Hepatocyte (in vitro differentiated cells): ENCODE measurements around the gene FBLN1. TPM values are rescaled to one million over a fixed set of nuclear protein-coding genes. Genes with fewer than 3 reads are reported as not detected.

Experiments
- DNase-seq: peaks from one replicate; pipeline ENCODE4 v3.0.0-alpha.2; 2016; ENCODE audit warnings: low spot score
- H2AFZ ChIP-seq: fragments of 200-600 bp; sonication (generic); 2 replicates; pipeline ENCODE4 v1.6.0; 2016; ENCODE audit warnings: antibody characterized with exemption, mild to moderate bottlenecking
- H3K27ac ChIP-seq: fragments of 200-600 bp; sonication (generic); 2 replicates; pipeline ENCODE4 v1.5.1; 2016; ENCODE audit warnings: mild to moderate bottlenecking
- H3K27me3 ChIP-seq: fragments of 200-600 bp; sonication (generic); 2 replicates; pipeline ENCODE4 v1.6.1; 2016
- H3K36me3 ChIP-seq: fragments of 200-600 bp; sonication (generic); replicated peaks from 2 replicates; pipeline ENCODE4 v1.5.1; 2016; ENCODE audit warnings: low read depth; ENCODE audit not compliant: insufficient read depth
- H3K4me1 ChIP-seq: fragments of 200-600 bp; sonication (generic); 2 replicates; pipeline ENCODE4 v1.5.1; 2016; ENCODE audit warnings: mild to moderate bottlenecking, moderate library complexity; ENCODE audit not compliant: insufficient read depth
- H3K4me2 ChIP-seq: fragments of 200-600 bp; sonication (generic); 2 replicates; pipeline ENCODE4 v1.6.0; 2016
- H3K4me3 ChIP-seq: fragments of 200-600 bp; sonication (generic); 2 replicates; pipeline ENCODE4 v1.5.1; 2016; ENCODE audit warnings: mild to moderate bottlenecking
- H3K79me2 ChIP-seq: fragments of 200-600 bp; sonication (generic); 2 replicates; pipeline ENCODE4 v1.6.0; 2017; ENCODE audit warnings: mild to moderate bottlenecking
- H3K9me2 ChIP-seq: fragments of 200-600 bp; sonication (generic); replicated peaks from 2 replicates; pipeline ENCODE4 v1.6.0; 2017; ENCODE audit warnings: mild to moderate bottlenecking; ENCODE audit not compliant: insufficient read depth
- H3K9me3 ChIP-seq: fragments of 200-600 bp; sonication (generic); 2 replicates; pipeline ENCODE4 v1.5.1; 2016; ENCODE audit warnings: low read depth, mild to moderate bottlenecking
- H4K20me1 ChIP-seq: fragments of 200-600 bp; sonication (generic); 2 replicates; pipeline ENCODE4 v1.6.0; 2016; ENCODE audit warnings: mild to moderate bottlenecking; ENCODE audit not compliant: insufficient read depth, poor library complexity, severe bottlenecking
- CTCF ChIP-seq: fragments of 200-600 bp; sonication (generic); IDR thresholded peaks from 2 replicates; pipeline ENCODE4 v1.5.1; 2016; ENCODE audit warnings: antibody characterized with exemption, mild to moderate bottlenecking; ENCODE audit not compliant: poor library complexity
- EZH2 ChIP-seq: fragments of 200-600 bp; sonication (generic); IDR thresholded peaks from 2 replicates; pipeline ENCODE4 v1.6.1; 2016; ENCODE audit warnings: antibody characterized with exemption, mild to moderate bottlenecking, borderline replicate concordance
- EZH2phosphoT487 ChIP-seq: fragments of 200-600 bp; sonication (generic); IDR thresholded peaks from one replicate; pipeline ENCODE4 v1.6.1; 2018; ENCODE audit warnings: antibody characterized with exemption, mild to moderate bottlenecking, low read depth, moderate library complexity; ENCODE audit not compliant: unreplicated experiment, severe bottlenecking
- WGBS: methylation state at CpG from one replicate; pipeline ENCODE4 v1.1.6; 2016; ENCODE audit warnings: low lambda C conversion rate; ENCODE audit errors: missing lambda C conversion rate; 5-methylcytosine and 5-hydroxymethylcytosine counted together
- polyA plus RNA-seq: library from polyadenylated mRNA; unstranded; fragments of >200 nt; fragmentation: Nextera tagmentation; extraction: Ambion mirVana; gene quantifications from 2 replicates; pipeline ENCODE4 v1.2.1, GENCODE V29; 2016
- total RNA-seq: library from RNA; depleted of rRNA; stranded (reverse); fragments of >200 nt; gene quantifications from 2 replicates; pipeline ENCODE4 v1.2.3, GENCODE V29; 2014

FBLN1 gene
- total and polyA plus RNA-seq, 2 experiments from 2014 or later: 201 to 669 TPM

DNA sequence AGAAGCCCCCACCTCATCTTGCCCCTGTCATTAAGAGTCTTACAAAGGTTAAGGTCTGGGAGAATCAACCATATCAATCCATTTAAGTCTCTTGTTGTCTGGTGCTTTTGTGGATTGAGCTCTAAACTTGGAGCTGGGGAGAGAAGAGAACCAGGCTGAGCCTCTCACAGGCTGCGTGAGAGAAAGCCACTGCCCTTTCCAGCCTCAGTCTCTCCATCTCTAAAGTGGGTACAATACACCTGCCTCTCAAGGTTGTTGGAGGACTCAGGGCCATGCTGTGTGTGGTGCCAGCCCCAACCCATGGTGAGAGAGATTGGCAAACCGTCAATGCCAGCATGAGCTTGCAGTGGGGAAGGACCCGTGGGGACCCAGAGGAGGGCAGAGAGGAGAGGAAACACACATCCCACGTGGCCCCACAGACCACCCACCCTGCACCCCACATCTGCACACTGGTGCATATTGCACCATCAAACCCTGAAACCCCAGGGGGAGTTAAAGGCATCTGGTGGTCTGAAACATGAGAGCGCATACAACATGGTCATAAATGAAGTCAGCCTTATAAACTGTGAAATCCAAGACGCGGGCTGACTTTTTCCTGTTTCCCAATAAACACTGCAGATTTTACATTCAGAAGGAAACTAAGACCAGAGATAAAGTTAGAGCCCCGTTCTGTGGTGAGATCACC, 27.5 kb upstream of the FBLN1 start:
- H3K4me2 ChIP-seq: peak overlapping the region; percentile 44
- H3K36me3 ChIP-seq: no peaks in the 10 kb centered on the region
- 46% methylated on average over 7 of the region's 8 CpGs for WGBS
- peaks cover 38% of the 10 kb centered on the region for H3K4me1 ChIP-seq
- peak overlapping the region; percentile 79 for H3K27ac ChIP-seq
- H3K4me3 ChIP-seq: no peak overlapping the region
- H3K27me3 ChIP-seq: no peaks in the 10 kb centered on the region
- no peak overlapping the region for H2AFZ ChIP-seq
- TF ChIP-seq EZH2 (no peak), CTCF (no peak), EZH2phosphoT487 (no peak)
- H3K79me2 ChIP-seq: no peaks in the 10 kb centered on the region
- H3K9me3 ChIP-seq: no peaks in the 10 kb centered on the region
- DNase-seq: peak; percentile 56
- H3K9me2 ChIP-seq: no peaks in the 10 kb centered on the region
- H4K20me1 ChIP-seq: no peaks in the 10 kb centered on the region

DNA sequence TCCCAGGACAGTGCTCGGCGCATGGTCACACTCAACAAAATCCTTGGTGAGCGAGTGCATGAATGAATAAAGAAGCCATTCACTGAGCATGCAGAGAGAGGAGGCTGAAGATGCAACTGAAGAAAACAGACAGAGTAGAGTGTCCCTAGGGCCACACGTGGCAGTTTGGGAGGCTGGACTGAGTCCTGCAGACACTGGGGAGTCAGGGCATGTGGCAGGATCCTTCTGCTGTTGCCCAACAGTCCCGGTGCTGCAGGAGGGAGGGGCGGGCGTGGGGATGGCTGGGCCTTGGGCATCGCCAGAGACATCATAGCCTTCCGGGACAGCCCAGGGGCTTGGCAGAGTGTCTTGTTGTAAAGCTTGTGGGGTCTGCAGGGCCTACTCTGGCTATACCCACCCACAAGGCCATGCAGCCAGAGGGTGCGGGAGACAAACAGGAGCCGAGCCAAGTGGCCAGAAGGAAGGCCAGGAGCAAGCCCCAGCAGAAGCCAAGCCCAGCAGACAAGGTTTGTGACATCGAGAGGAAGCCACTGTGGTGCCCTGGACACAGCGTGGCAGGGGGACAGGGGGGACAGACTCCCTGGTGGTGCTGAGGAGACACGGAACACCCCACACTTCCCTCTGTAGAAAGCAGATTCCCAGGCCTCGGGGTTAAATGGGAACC, 26.7 kb upstream of the FBLN1 start:
- H3K9me2 ChIP-seq: no peaks in the 10 kb centered on the region
- H3K4me2 ChIP-seq: peak overlapping the region; percentile 44
- DNase-seq: no peak
- H3K4me3 ChIP-seq: no peak overlapping the region
- H2AFZ ChIP-seq: no peak overlapping the region
- H3K4me1 ChIP-seq: peaks cover 35% of the 10 kb centered on the region
- peak overlapping the region; percentile 79 for H3K27ac ChIP-seq
- no peaks in the 10 kb centered on the region for H4K20me1 ChIP-seq
- 80% methylated on average over 15 of the region's 15 CpGs for WGBS
- TF ChIP-seq CTCF: no peak
- TF ChIP-seq EZH2: no peak
- TF ChIP-seq EZH2phosphoT487: no peak
- H3K9me3 ChIP-seq: no peaks in the 10 kb centered on the region
- H3K27me3 ChIP-seq: no peaks in the 10 kb centered on the region
- no peaks in the 10 kb centered on the region for H3K79me2 ChIP-seq
- H3K36me3 ChIP-seq: no peaks in the 10 kb centered on the region

GRCh38 chr22:45476814-45477213, 25.9 kb upstream of the FBLN1 start:
- H4K20me1 ChIP-seq: no peaks in the 10 kb centered on the region
- 66% methylated on average over 6 of the region's 6 CpGs for WGBS
- TF ChIP-seq CTCF (no peak), EZH2 (no peak), EZH2phosphoT487 (no peak)
- no peaks in the 10 kb centered on the region for H3K27me3 ChIP-seq
- H2AFZ ChIP-seq: no peak overlapping the region
- peak overlapping the region; percentile 79 for H3K27ac ChIP-seq
- H3K36me3 ChIP-seq: no peaks in the 10 kb centered on the region
- no peak overlapping the region for H3K4me2 ChIP-seq
- no peaks in the 10 kb centered on the region for H3K79me2 ChIP-seq
- no peak overlapping the region for H3K4me3 ChIP-seq
- no peaks in the 10 kb centered on the region for H3K9me3 ChIP-seq
- H3K9me2 ChIP-seq: no peaks in the 10 kb centered on the region
- peaks cover 35% of the 10 kb centered on the region for H3K4me1 ChIP-seq
- DNase-seq: no peak
